Keratinocyte (primary cell): Measurements from ENCODE around the gene ZC3H12A. TPM values are rescaled to one million over a fixed set of nuclear protein-coding genes. Genes with fewer than 3 reads are reported as not detected.
A peak's percentile ranks its signal among the peaks of the same experiment; 100 is the strongest.

Source experiments
- DNase-seq: peaks from one replicate; pipeline ENCODE4 v3.0.0-alpha.2; 2011; ENCODE audit warnings: low read depth, missing footprints, low spot score
- FAIRE-seq: peaks from 2 replicates; lab custom pipeline; 2011; peaks lifted over from hg19 to GRCh38; lab: Jason Lieb, UNC
- H2AFZ ChIP-seq: 2 replicates; pipeline ENCODE4 v1.6.0; 2012; ENCODE audit warnings: low read length, control low read depth, inconsistent platforms; ENCODE audit not compliant: control insufficient read depth
- H3K27ac ChIP-seq: 2 replicates; pipeline ENCODE4 v1.5.1; 2011; ENCODE audit warnings: low read length; ENCODE audit not compliant: control insufficient read depth, insufficient read depth
- H3K27me3 ChIP-seq: 3 replicates; pipeline ENCODE4 v1.6.0; 2011; ENCODE audit warnings: low read length; ENCODE audit not compliant: control insufficient read depth, insufficient read depth; ENCODE audit errors: extremely low read depth
- H3K36me3 ChIP-seq, 2 experiments: 2 replicates in 1 of 2; 3 replicates in 1 of 2; pipeline ENCODE4 v1.5.1; 2011; ENCODE audit warnings: low read length in 2 of 2, mild to moderate bottlenecking in 1 of 2; ENCODE audit not compliant: control insufficient read depth in 2 of 2, insufficient read depth in 2 of 2; ENCODE audit errors: extremely low read depth in 1 of 2
- H3K4me1 ChIP-seq: 3 replicates; pipeline ENCODE4 v1.5.1; 2011; ENCODE audit warnings: low read length; ENCODE audit not compliant: control insufficient read depth, insufficient read depth; ENCODE audit errors: extremely low read depth
- H3K4me2 ChIP-seq: 3 replicates; pipeline ENCODE4 v1.6.0; 2011; ENCODE audit warnings: low read depth, low read length; ENCODE audit not compliant: control insufficient read depth, insufficient read depth; ENCODE audit errors: extremely low read depth
- H3K4me3 ChIP-seq, 3 experiments: fragments of 200-600 bp in 1 of 3; sonication (generic) in 1 of 3; 2 replicates in 2 of 3; 3 replicates in 1 of 3; pipeline ENCODE4 v1.5.1; 2011 to 2016; ENCODE audit warnings: low read length in 3 of 3, mild to moderate bottlenecking in 3 of 3, control low read depth in 2 of 3, inconsistent platforms in 1 of 3, low read depth in 1 of 3, mixed read lengths in 1 of 3, mixed run types in 1 of 3, moderate library complexity in 1 of 3; ENCODE audit not compliant: control insufficient read depth in 2 of 3, insufficient read depth in 2 of 3; ENCODE audit errors: extremely low read depth in 1 of 3
- H3K79me2 ChIP-seq: 2 replicates; pipeline ENCODE4 v1.6.0; 2012; ENCODE audit warnings: low read length; ENCODE audit not compliant: control insufficient read depth, insufficient read depth
- H3K9ac ChIP-seq: 3 replicates; pipeline ENCODE4 v1.6.0; 2011; ENCODE audit warnings: low read length; ENCODE audit not compliant: control insufficient read depth, insufficient read depth; ENCODE audit errors: extremely low read depth
- H3K9me1 ChIP-seq: 3 replicates; pipeline ENCODE4 v1.6.0; 2011; ENCODE audit warnings: low read length; ENCODE audit not compliant: control insufficient read depth, insufficient read depth; ENCODE audit errors: extremely low read depth
- H3K9me3 ChIP-seq: 2 replicates; pipeline ENCODE4 v1.5.1; 2012; ENCODE audit warnings: low read depth, low read length; ENCODE audit not compliant: control insufficient read depth
- H4K20me1 ChIP-seq: 3 replicates; pipeline ENCODE4 v1.6.0; 2011; ENCODE audit warnings: low read length; ENCODE audit not compliant: control insufficient read depth, insufficient read depth; ENCODE audit errors: extremely low read depth
- EZH2 ChIP-seq: IDR thresholded peaks from one replicate; pipeline ENCODE4 v1.6.1; 2012; ENCODE audit warnings: inconsistent platforms, mild to moderate bottlenecking, low read length, moderate library complexity
- dilution Hi-C: fragments of 300-500 bp; cut with MboI; formaldehyde crosslinking; loops from one replicate; pipeline ENCODE4 v1.7.0; 2020; ENCODE audit warnings: low sequenced_read_pairs; ENCODE audit not compliant: extremely low pct_ligation_motif_present
- polyA plus RNA-seq, 5 experiments: library from polyadenylated mRNA; depleted of rRNA in 3 of 5; stranded (reverse) in 3 of 5; stranded (forward) in 1 of 5; unstranded in 1 of 5; fragments of >200 nt; gene quantifications; 1 replicate in 1 of 5; 2 replicates in 3 of 5; 3 replicates in 1 of 5; pipeline versions ENCODE4 v1.2.1 to v1.2.3, GENCODE V29; 2011 to 2012; ENCODE audit warnings: missing spikeins in 2 of 5, low read depth in 1 of 5, low replicate concordance in 1 of 5
- TF ChIP-seq, protein P1 (sequence below), 3 experiments: IDR thresholded peaks in 1 of 3; conservative IDR thresholded peaks in 1 of 3; optimal IDR thresholded peaks in 1 of 3; 2 replicates in 2 of 3; 3 replicates in 1 of 3; pipeline versions ENCODE3 to v1.5.1; 2011; ENCODE audit warnings: low read length in 3 of 3, mild to moderate bottlenecking in 3 of 3, moderate library complexity in 2 of 3, control low read depth in 1 of 3, inconsistent platforms in 1 of 3; ENCODE audit not compliant: insufficient read depth in 2 of 3; ENCODE audit errors: extremely low read depth in 1 of 3

Gene ZC3H12A
- polyA plus RNA-seq, 1 donor (not counting 4 experiments of a cell fraction or from before 2014, with no cell fraction given), result 24.4 TPM

DNA sequence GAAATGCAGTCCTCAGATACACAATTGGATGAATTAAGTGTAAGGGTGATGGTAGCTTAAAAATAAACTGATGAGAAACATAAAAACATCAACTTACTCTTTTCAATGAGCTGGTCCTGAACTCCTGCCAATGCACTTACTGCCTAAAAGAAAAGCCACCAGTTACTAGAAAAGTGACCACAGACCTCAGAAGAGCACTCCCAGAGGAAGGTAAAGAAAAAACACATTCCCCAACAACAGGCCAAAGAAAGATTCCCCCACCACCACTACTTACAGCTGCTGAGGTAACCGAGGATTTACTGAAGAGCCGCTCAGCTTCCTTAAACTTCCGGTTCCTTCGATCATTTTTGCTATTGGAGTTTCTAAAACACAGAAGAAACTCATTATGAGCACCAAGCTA lies 34.8 kb downstream of the ZC3H12A start:
- Histone ChIP-seq H3K9me1 (no peaks in the 10 kb centered on the region), H3K4me1 (peaks cover 6% of the 10 kb centered on the region), H3K9me3 (no peaks in the 10 kb centered on the region), H3K79me2 (peaks cover 22% of the 10 kb centered on the region), H3K36me3 (peaks cover 11 to 14% of the 10 kb centered on the region in 2 experiments), H3K4me2 (no peak overlapping the region), H4K20me1 (no peaks in the 10 kb centered on the region), H3K9ac (no peak overlapping the region), H3K27me3 (no peaks in the 10 kb centered on the region), H3K4me3 (no peak overlapping the region), H3K27ac (no peak overlapping the region), H2AFZ (no peak overlapping the region)
- dilution Hi-C loops, result no loop called here
- no peak for TF ChIP-seq EZH2
- TF ChIP-seq, protein P1, sequence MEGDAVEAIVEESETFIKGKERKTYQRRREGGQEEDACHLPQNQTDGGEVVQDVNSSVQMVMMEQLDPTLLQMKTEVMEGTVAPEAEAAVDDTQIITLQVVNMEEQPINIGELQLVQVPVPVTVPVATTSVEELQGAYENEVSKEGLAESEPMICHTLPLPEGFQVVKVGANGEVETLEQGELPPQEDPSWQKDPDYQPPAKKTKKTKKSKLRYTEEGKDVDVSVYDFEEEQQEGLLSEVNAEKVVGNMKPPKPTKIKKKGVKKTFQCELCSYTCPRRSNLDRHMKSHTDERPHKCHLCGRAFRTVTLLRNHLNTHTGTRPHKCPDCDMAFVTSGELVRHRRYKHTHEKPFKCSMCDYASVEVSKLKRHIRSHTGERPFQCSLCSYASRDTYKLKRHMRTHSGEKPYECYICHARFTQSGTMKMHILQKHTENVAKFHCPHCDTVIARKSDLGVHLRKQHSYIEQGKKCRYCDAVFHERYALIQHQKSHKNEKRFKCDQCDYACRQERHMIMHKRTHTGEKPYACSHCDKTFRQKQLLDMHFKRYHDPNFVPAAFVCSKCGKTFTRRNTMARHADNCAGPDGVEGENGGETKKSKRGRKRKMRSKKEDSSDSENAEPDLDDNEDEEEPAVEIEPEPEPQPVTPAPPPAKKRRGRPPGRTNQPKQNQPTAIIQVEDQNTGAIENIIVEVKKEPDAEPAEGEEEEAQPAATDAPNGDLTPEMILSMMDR (optimal IDR thresholded peaks at IDR 0.05 in 1 of 3, IDR thresholded peaks at IDR 0.05 in 1 of 3, conservative IDR thresholded peaks at IDR 0.05 in 1 of 3; ENCODE audit: extremely low read depth in 1 of 3, insufficient read depth in 2 of 3, low read length in 3 of 3), result peak in 1 of 3 experiments; percentile 17
- FAIRE-seq (no peak), DNase-seq (no peak)

DNA sequence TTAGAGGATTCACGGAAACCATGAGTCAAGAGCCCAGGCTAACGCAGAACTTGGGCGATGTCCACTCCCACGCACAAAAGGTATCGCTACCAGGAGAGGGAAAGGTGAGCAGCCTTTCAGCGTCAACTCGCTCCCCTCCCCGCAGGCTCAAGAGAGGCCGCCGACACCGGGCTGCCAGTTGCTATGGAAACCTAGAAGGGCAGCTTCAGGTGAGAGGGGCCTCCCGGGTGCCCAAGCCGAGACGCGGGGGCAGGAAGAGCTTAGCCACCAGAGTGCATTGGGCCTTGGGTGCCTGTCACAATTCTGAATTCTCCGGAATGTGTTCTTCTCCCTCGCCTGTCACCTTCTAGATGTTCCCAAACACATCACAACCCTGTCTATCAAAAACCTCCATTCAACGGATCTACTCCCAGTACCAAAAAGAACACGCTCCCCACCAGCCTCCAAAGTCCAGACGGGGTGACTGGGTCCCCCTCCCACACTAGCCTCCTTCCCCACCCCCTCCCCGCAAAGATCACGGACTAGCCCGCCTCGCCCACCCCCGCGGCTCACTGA lies 39.5 kb downstream of the ZC3H12A start:
- Histone ChIP-seq H3K9me1 (no peaks in the 10 kb centered on the region), H3K9ac (peak overlapping the region; percentile 89), H3K9me3 (no peaks in the 10 kb centered on the region), H3K79me2 (peaks cover 25% of the 10 kb centered on the region), H3K4me3 (peak overlapping the region; percentile 68 to 87 (median 85)), H3K4me1 (peaks cover 13% of the 10 kb centered on the region), H3K27me3 (no peaks in the 10 kb centered on the region), H4K20me1 (no peaks in the 10 kb centered on the region), H2AFZ (peak overlapping the region; percentile 27), H3K36me3 (peaks cover 4 to 7% of the 10 kb centered on the region in 2 experiments), H3K4me2 (peak overlapping the region; percentile 84), H3K27ac (peak overlapping the region; percentile 53)
- TF ChIP-seq, protein P1 (optimal IDR thresholded peaks at IDR 0.05 in 1 of 3, IDR thresholded peaks at IDR 0.05 in 1 of 3, conservative IDR thresholded peaks at IDR 0.05 in 1 of 3; ENCODE audit: extremely low read depth in 1 of 3, insufficient read depth in 2 of 3, low read length in 3 of 3), result peak in 1 of 3 experiments; percentile 5
- TF ChIP-seq EZH2, result no peak
- dilution Hi-C loops, result no loop called here
- DNase-seq, result no peak
- FAIRE-seq, result no peak
